Loucy (cell line): ENCODE results near the gene PPHLN1.

ENCODE experiments used
- H2AFZ ChIP-seq: fragments of 200-600 bp; sonication (generic); 2 replicates; pipeline ENCODE4 v1.6.0; 2016; ENCODE audit warnings: antibody characterized with exemption, mild to moderate bottlenecking, low read length, moderate library complexity
- H3F3A ChIP-seq: fragments of 200-600 bp; 2 replicates; pipeline ENCODE4 v1.6.0; 2016; ENCODE audit warnings: antibody characterized with exemption, low read depth, mild to moderate bottlenecking
- H3K27me3 ChIP-seq: fragments of 200-600 bp; sonication (generic); 2 replicates; pipeline ENCODE4 v1.6.1; 2014; ENCODE audit warnings: low read length, mild to moderate bottlenecking; ENCODE audit not compliant: insufficient read depth, poor library complexity, severe bottlenecking
- H3K36me3 ChIP-seq: fragments of 200-600 bp; sonication (generic); 2 replicates; pipeline ENCODE4 v1.6.1; 2016; ENCODE audit warnings: low read length; ENCODE audit not compliant: insufficient read depth
- H3K4me1 ChIP-seq: fragments of 200-600 bp; sonication (generic); 2 replicates; pipeline ENCODE4 v1.5.1; 2014; ENCODE audit warnings: low read length, mild to moderate bottlenecking; ENCODE audit not compliant: insufficient read depth, poor library complexity, severe bottlenecking
- H3K4me2 ChIP-seq: fragments of 200-600 bp; sonication (generic); 2 replicates; pipeline ENCODE4 v1.6.0; 2014; ENCODE audit warnings: antibody characterized with exemption, low read length, low read depth, mild to moderate bottlenecking; ENCODE audit not compliant: poor library complexity, severe bottlenecking
- H3K4me3 ChIP-seq: fragments of 200-600 bp; sonication (generic); 2 replicates; pipeline ENCODE4 v1.5.1; 2014; ENCODE audit warnings: low read length, mild to moderate bottlenecking, mixed read lengths; ENCODE audit not compliant: poor library complexity, severe bottlenecking
- H3K79me2 ChIP-seq: fragments of 200-600 bp; sonication (generic); 2 replicates; pipeline ENCODE4 v1.6.1; 2014; ENCODE audit warnings: low read length; ENCODE audit not compliant: insufficient read depth
- H3K9ac ChIP-seq: fragments of 200-600 bp; sonication (generic); 2 replicates; pipeline ENCODE4 v1.6.0; 2014; ENCODE audit warnings: mild to moderate bottlenecking, low read depth, low read length, moderate library complexity; ENCODE audit not compliant: poor library complexity, severe bottlenecking
- H3K9me2 ChIP-seq: fragments of 200-600 bp; sonication (generic); replicated peaks from 2 replicates; pipeline ENCODE4 v1.6.1; 2016; ENCODE audit warnings: low read depth, low read length, mixed read lengths
- H3K9me3 ChIP-seq: fragments of 200-600 bp; sonication (generic); 2 replicates; pipeline ENCODE4 v1.6.1; 2014; ENCODE audit warnings: mild to moderate bottlenecking, antibody characterized with exemption, low read length, low read depth; ENCODE audit not compliant: insufficient read depth
- H4K20me1 ChIP-seq: fragments of 200-600 bp; sonication (generic); 2 replicates; pipeline ENCODE4 v1.6.0; 2014; ENCODE audit warnings: antibody characterized with exemption, low read length, mild to moderate bottlenecking; ENCODE audit not compliant: insufficient read depth, poor library complexity, severe bottlenecking
- CTCF ChIP-seq: fragments of 200-600 bp; sonication (generic); conservative IDR thresholded peaks from 2 replicates; pipeline ENCODE4 v1.5.1; 2014; ENCODE audit warnings: mild to moderate bottlenecking, antibody characterized with exemption, low read length
- EZH2phosphoT487 ChIP-seq: fragments of 200-600 bp; IDR thresholded peaks from 2 replicates; pipeline ENCODE4 v1.6.1; 2018; ENCODE audit warnings: antibody characterized with exemption, mild to moderate bottlenecking, moderate library complexity, borderline replicate concordance

PPHLN1 gene

DNA sequence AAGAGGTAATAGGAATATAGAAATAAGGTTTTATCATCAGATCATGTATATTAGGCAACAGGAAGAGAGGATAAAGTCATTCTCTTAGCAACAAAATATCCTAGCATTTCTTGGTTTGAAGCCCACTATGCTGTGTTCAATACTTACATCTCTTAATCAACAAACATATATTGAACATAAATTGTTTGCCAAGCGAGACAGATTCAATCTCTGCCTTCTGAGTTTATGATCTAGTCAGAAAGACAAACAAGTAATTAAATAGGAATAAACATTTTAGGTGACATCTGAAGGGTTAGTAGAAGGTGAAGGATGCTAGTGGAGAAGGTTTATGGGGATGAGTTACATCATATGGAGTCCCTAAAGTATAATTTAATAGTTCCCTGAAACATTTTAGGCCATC lies 54.8 kb downstream of the PPHLN1 start:
- Histone ChIP-seq H4K20me1 (peaks cover 5% of the 10 kb centered on the region), H3K36me3 (peaks cover 53% of the 10 kb centered on the region; the same call in 1 of the 2 replicates), H3K9me3 (no peaks in the 10 kb centered on the region), H3K9me2 (no peaks in the 10 kb centered on the region), H3K79me2 (no peaks in the 10 kb centered on the region; the same call in 1 of the 2 replicates), H3K9ac (no peak overlapping the region), H3K4me3 (no peak overlapping the region), H3K4me2 (no peak overlapping the region), H3K4me1 (no peaks in the 10 kb centered on the region), H3K27me3 (no peaks in the 10 kb centered on the region), H3F3A (no peaks in the 10 kb centered on the region), H2AFZ (no peak overlapping the region)
- TF ChIP-seq EZH2phosphoT487 (no peak), CTCF (no peak)

DNA sequence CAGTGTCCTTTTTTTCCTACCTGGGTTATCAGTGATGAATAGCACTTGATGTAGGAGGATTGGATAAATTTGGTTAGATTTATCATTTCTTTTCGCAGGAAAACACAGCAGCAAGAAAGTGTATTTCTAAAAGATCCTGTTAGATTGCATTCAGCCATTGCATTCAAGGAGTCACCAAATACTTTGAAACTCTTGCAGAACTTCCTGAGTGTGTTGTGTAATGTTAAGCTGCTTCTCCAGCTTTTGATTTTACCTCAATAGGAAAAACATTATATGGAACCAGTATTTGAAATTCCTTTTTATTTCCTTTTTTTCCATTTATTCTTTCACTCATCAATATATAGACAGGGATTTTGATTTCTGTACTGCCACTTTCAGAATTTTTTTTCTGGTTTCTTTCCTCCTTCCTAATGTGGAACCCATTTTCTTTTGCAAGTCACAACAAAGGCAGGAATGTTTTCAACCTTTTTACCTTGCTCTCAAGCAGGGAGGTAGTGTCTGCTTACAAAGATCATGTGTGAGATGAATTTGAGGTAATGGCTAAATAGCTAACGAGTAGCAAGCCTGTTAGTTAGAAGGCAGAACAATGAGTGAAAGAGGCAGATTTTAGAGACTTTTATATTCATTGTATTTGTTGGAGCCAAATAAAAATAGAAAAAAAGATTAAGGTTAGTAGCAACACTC lies 56.2 kb downstream of the PPHLN1 start:
- no peak overlapping the region for H3K4me3 ChIP-seq
- no peak overlapping the region for H2AFZ ChIP-seq
- no peak overlapping the region for H3K9ac ChIP-seq
- H3F3A ChIP-seq, result no peaks in the 10 kb centered on the region
- peaks cover 46% of the 10 kb centered on the region; the same call in 1 of the 2 replicates for H3K36me3 ChIP-seq
- TF ChIP-seq EZH2phosphoT487 (no peak), CTCF (no peak)
- H3K79me2 ChIP-seq, result no peaks in the 10 kb centered on the region; the same call in 1 of the 2 replicates
- no peaks in the 10 kb centered on the region for H3K9me3 ChIP-seq
- no peaks in the 10 kb centered on the region for H3K4me1 ChIP-seq
- no peaks in the 10 kb centered on the region for H3K27me3 ChIP-seq
- H3K9me2 ChIP-seq, result no peaks in the 10 kb centered on the region
- H4K20me1 ChIP-seq, result peaks cover 5% of the 10 kb centered on the region
- no peak overlapping the region for H3K4me2 ChIP-seq

DNA sequence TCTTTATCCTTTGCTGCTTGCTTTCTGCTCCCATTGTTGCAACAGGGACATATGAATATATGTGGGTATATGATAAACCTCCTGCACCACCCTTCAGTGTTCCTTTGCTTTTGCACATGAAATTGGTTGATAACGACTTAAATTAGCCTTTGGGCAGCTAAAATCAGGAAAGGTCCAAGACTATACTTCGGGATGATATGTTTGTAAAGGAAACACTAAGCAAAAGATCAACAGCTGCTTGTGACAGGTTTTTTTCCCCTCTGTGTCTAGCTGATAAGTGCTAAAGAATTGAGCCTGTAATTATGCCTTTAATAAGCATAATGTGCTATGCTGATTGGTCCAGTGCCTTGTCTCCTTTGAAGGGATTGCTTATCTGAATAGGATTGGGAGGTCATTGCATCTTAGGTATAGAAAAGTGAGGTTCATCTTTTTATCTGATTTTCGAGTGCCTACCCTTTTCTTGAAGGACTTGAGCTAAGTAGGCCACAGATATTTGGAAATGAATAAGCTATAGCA lies 59.4 kb downstream of the PPHLN1 start:
- Histone ChIP-seq H2AFZ (no peak overlapping the region), H3K27me3 (no peaks in the 10 kb centered on the region), H3K4me3 (no peak overlapping the region), H3K79me2 (no peaks in the 10 kb centered on the region; the same call in 1 of the 2 replicates), H3K9me3 (no peaks in the 10 kb centered on the region), H3K9ac (no peak overlapping the region), H3F3A (no peaks in the 10 kb centered on the region), H4K20me1 (peaks cover 5% of the 10 kb centered on the region), H3K4me1 (no peaks in the 10 kb centered on the region), H3K36me3 (peaks cover 47% of the 10 kb centered on the region; the same call in 1 of the 2 replicates), H3K9me2 (no peaks in the 10 kb centered on the region), H3K4me2 (no peak overlapping the region)
- TF ChIP-seq EZH2phosphoT487, result no peak
- no peak for TF ChIP-seq CTCF
